ENCODE data around the gene LASP1.

LASP1 gene

DNA sequence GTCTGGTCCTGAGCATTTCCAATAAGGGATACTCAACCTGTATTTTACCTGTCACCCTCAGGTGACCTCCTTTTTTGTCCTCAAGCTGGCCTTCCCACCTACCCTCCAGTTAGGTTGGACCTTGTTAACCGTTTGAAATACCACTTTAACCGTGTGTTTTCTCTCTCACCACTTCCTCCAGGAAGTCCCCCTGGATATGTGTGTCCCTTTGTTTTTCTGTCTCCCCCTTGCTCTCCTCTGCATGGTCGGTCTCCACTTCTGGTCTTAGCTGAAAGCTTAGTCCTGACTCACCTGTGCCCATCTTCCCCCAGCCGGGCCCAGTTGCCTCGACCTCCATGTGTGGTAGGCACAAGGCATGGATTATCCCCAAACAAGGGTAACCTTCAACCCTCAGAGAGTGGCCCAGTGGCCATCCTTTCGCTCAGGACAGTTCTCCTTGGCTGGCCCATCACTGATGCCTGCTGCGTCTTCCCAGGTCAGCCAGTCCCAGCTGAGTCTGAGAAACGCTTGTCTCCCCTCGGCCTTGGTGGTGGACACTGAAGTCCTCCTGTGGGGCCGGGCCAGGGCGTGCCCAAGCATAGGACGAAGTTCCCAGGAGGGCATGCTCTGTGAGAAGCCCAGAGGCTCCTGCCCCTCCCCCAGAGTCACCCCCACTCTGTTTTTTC, 20.0 kb downstream of the LASP1 start:
- no peak for DNase-seq

GRCh38 chr17:38890410-38890746, 20.5 kb downstream of the LASP1 start:
- no peak for DNase-seq

- DNase-seq: no peak
Measured at GRCh38 chr17:38891441-38891840, 21.6 kb downstream of the LASP1 start.

GRCh38 chr17:38892083-38892482, 22.2 kb downstream of the LASP1 start:
- DNase-seq: no peak

DNA sequence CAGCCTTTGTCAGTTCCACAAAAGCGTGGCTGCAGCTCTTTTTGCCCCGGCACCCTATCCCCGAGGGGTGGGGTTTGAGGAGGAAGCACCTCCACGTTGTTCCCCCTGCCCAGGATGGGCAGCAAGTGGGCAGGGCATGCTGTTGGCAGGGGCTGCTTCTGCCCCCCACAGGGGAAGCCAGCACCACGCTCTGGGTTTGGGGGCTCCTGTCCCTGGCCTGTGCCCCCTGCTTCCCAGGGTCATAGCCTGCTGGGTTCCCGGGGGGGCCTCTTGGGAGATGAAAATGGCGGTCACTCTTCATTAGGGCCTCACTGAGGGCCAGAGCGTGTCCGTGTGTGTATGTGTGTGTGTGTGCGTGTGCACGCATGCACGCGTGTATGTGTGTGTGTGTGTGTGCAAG, 22.8 kb downstream of the LASP1 start:
- no peak for DNase-seq

DNA sequence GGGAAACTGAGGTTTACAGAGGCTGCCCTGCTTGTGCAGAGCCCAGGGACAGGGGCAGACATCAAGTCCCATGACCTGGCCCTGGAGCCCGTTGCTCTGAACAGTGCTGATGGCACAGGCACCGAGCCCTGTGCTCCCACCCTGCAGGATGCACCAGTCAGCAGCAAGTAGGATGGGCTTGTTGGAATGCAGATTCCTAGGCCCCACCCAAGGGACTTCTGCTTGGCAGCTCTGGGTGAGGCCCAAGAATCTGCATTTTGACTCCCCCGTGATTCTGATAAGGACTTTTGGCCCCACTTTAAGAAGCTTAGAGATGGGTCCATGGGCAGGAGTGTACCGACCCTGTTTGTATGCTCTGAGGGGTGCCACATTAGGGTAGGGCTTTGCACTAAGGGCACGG, 23.3 kb downstream of the LASP1 start:
- no peak for DNase-seq

GRCh38 chr17:38893607-38894006, 23.7 kb downstream of the LASP1 start:
- DNase-seq: no peak

- no peak for DNase-seq
Measured at GRCh38 chr17:38894276-38894675, 24.4 kb downstream of the LASP1 start.

- DNase-seq: no peak
Measured at GRCh38 chr17:38896346-38896954, 26.6 kb downstream of the LASP1 start.

DNA sequence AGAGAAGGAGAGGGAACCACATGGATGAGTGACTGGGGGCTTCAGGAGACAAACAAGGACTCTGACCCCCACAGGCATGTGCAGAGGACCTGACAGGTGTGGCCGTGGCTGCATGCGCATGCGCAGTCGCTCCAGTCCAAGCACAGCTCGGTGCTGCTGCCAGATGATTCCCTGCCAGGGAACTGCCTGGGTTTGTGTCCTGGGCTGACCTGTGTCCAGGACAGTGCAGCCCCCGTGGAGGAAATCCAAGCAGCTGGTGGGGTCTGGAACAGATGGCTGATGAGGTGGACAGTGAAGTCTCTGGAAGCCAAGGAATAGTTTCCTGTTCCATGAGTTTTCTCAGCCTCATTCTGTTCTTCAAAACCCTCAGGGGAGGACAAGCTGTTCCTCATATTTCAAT, 27.3 kb downstream of the LASP1 start:
- no peak for DNase-seq

GRCh38 chr17:38897671-38898290, 27.9 kb downstream of the LASP1 start:
- DNase-seq: no peak

GRCh38 chr17:38898291-38898679, 28.4 kb downstream of the LASP1 start:
- no peak for DNase-seq

DNA sequence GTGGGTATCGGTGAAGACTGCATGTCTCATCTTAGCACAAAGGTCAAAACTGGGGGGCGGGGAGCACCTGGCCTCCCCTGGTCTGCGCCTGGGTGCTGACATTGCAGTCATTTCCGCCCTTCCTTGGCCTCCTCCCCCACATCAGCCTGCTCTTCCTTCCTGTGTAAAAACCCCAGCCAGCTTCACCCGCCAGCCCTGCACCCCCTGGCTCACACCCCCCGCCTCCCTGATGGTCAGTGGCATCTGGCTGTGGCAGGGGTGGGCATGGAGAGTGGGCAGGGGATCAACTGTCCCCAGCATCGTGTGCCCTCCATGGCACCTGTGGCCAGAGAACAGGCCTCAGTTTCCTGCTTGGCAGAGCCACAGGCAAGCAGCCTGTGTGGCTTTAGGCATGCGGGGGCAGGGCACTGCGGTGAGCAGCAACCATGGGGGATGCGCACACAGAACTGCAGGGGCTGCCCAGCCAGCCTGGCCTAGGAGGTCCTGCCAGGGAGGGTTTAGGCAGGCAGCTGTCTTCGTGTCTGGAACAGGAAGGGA, 29.0 kb downstream of the LASP1 start:
- DNase-seq: no peak

GRCh38 chr17:38899421-38899820, 29.6 kb downstream of the LASP1 start:
- DNase-seq: no peak

DNA sequence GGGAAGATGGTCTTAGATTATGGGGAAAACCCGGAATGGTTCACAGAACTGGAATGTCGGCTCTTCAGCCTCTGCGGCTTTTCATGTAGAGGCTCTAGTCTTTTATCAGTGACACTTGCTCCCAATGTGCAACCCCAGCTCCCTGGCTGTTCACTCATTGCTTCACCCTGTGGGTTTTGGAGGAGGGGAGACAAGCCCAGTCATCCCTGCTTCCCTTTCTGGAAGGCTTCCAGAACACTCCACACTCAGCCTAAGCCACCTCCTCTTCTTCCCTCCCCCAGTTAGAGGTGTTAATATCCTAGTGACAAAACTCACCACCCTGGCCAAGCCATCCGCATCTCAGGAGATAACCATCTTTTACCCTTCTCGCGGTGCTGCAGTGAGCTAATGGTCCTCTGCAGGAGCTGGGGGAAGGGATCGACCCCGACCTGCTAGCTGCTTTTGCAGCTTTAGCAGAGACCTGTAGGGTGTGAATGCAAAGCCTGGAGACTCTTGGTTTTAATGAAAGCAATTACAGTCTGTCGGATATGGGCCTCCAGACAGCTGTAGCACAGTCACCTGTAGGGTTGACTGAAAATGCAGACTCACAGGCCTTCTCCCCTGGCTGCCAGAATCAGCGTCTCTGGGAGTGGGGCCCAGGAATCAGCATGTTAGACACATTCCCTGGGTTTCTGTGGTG, 31.3 kb downstream of the LASP1 start:
- DNase-seq: peak; percentile 99

GRCh38 chr17:38903404-38903803, 33.5 kb downstream of the LASP1 start:
- no peak for DNase-seq

GRCh38 chr17:38904892-38905291, 35.0 kb downstream of the LASP1 start:
- no peak for DNase-seq

- no peak for DNase-seq
Measured at GRCh38 chr17:38905375-38905774, 35.5 kb downstream of the LASP1 start.

- DNase-seq: no peak
Measured at GRCh38 chr17:38906460-38907228, 36.8 kb downstream of the LASP1 start.

- DNase-seq: no peak
Measured at GRCh38 chr17:38907930-38908675, 38.2 kb downstream of the LASP1 start.

DNA sequence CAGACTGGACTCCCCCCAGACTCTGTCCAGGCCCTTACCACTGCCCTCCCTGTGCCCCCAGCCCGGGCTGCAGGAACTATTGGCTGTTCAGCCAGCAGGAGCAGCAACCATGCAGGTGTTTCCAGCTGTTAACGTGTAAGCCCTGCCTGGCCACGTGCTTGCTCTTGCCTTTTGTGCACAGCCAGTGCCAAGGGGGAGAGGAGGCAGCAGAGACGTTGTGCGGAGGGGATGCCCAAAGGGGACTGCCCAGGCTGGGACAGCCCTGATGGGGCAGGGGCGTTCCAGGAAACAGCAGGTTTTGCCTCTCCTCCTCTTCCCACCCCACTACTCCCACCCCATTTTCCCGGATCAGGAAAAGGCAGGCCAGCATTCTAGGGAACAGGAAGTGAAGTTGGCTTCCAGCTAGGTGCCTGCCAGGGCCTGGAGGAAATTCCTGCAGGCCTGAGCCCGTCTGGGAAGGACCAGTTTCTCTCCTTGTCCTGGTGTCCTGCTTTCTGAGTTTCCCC, 38.9 kb downstream of the LASP1 start:
- DNase-seq: no peak

- no peak for DNase-seq
Measured at GRCh38 chr17:38910325-38910724, 40.5 kb downstream of the LASP1 start.

Measured in fibroblast of skin of right quadriceps (primary cell).